ENCODE data around the gene AFF3.

AFF3 gene

DNA sequence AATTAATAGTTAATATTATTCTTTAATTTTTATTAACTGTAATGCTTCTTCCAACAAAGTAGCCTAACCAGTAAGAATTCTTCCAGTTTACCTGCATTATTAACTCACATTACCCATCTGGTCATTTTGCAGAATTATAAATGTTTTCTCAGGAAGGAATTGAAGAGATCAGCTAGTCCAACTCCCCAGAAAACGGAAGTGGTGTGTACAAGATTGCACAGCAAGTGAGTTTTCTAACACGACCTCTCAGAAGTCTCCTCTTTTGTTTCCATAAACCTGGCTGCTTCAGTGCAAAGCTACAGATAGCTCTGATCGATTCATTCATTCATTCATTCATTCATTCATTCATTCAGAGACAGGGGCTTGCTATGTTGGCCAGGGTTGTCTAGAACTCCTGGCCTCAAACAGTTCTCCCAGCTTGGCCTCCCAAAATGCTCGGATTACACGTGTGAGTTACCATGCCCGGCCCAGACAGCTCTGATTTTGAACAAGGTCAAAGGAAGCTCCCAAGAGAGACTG lies 523.8 kb downstream of the AFF3 start:
- DNase-seq: no peak

DNA sequence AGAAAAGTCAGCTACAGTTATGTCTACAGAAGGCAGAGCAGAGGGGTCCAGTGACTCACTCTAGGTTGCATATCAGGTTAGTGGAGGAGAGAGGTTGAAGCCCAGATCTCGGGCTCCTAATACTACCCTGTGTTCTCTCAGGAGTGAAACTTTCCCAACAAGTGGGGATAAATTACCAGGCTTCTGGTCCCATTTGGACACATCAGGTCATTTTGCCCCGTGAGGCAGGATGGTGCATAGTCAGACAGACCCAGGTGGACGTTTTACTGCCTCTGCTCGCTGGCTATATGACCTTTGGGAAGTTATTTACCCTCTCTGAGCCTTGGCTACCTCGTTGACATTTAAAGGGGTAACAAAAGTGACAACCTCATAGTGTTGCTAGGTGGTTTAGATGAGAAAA lies 524.6 kb downstream of the AFF3 start:
- DNase-seq: no peak

DNA sequence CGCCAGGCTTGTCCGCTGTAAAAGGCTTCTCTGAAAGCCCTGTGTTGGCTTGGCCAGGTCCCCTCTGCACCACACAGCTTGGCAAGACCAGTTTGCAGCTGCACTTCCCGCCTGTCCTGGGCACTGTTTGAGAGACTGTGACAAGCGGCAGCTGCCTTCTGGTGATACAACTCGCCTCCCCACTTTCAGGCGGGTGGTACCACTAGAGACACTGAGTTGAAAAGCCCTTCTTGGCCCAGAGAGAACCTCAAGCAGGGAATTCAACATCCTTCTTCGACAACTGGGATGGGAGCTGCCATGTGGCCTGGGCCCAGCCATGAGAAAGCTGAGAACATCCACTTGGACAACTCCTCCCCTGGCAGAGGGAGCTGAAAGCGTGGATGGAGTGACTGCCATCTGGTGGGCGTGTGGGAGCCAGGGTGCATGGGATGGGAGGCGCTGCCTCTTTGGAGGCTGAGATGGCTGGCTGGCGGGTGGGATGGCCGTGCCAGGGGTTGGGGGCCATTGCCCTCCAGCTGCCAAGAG lies 527.1 kb downstream of the AFF3 start:
- DNase-seq: no peak

DNA sequence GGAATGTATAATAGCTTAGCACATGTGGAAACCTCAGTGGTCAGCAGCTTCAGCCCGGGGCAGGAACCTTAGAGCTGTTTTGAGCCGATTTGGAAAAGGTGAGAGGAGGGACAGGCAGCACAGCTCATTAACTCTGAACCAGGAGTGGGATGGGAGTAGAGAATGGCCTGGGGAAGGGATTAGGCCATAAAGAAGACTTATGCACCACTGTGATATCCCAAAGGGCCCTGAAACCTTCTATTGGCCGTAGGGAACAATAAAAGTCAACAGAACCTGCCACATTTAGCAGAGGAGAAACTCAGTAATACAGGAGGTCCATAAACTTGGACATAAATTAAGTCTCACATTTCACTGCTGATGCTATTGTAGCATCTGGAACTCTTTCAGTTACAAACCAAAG lies 528.4 kb downstream of the AFF3 start:
- DNase-seq: no peak

DNA sequence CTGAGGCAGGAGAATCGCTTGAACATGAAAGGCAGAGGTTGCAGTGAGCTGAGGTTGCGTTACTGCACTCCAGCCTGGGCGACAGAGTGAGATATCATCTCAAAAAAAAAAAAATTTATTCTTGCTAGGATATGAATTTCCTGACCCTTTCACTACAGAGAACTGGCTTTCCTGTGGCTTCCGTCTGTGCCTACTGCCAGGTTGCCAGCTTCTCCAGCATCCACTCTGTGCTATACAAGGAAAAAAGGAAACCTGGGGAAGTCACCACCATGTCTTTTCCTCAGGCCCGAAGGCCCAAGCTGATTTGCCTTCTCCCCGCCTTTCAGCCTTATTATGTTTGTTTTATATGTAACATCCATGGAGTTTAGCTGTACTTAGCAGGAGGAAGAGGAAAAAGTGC lies 530.6 kb downstream of the AFF3 start:
- no peak for DNase-seq

DNA sequence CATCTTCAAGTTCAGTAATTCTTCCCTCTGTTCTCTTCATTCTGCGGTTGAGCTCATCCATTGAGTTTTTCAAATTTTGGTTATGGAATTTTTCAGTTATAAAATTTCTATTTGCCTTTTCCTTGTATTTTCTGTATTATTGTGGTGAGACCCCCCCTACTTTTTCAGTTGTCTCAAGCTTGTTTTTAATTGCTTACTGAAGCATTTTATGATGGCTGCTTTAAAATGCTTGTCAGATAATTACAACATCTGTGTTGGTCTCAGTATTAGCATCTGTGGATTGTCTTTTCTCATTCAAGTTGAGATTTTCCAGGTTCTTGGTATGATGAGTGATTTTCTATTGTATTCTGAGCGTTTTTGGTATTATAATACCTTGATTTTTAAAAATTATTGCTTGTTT lies 531.4 kb downstream of the AFF3 start:
- no peak for DNase-seq

DNA sequence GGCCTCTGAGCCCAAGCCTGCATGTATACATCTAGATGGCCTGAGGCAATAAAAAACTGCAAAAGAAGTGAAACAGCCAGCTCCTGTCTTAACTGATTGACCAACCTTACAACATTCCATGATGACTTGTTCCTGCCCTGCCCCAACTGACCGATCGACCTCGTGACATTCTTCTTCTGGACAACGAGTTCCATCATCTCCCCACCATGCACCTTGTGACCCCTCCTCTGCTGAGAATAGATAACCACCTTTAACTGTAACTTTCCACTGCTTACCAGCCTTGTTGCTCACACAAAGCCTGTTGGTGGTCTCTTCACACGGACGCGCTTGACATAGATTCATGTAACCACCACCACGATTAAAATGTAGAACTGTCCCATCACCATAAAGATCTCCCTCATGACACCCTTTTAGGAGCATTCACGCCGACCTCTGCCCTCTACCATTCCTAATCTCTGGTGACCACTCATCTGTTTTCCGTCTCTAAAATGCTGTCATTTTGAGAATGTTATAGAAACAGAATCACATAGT lies 532.5 kb downstream of the AFF3 start:
- DNase-seq: no peak

DNA sequence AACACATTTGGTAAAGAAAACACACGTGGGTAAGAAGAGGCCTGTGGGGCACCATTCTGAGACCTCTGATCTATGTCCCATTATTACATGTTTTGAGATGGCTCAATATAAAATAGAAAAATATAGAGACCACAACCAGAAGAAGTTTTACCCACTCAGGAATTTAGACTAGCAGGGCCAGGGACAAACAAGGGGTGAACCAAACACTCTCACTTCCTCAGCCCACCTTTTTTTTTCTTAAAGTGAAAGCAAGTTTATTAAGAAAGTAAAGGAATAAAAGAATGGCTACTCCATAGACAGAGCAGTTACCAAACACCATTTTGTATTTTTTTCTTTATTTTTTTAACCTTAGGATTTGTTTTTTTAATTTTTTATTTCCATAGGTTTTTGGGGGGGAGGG lies 533.5 kb downstream of the AFF3 start:
- DNase-seq: no peak

DNA sequence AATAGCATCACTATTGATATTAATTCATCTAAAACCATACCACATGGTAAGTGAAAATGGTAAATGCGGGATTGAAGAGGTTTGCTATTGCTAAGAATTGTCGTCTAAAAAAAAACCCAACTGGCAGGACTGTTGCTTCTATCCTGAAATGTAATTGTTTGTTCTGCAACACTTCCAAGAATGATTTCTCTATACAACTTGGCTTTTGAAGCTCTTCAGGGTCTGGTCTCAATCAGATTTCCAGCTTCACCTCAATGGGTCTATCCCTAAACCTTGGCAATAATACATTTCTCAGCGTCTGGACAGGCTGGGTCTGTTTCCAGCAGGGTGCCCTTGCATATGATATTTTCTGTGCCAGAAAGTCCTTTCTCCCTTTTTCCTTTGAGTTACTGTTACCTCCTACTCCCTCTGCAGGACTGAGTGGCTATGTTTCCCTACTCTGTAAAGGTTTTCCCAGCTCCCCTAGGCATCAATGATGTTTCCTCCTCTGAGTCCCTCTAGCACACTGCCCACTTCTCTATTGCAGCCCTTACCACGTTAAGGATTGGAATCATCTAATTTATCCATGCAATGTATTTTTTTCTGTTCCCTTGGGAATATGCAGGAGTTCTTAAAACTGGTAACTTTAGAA lies 534.4 kb downstream of the AFF3 start:
- DNase-seq: no peak

DNA sequence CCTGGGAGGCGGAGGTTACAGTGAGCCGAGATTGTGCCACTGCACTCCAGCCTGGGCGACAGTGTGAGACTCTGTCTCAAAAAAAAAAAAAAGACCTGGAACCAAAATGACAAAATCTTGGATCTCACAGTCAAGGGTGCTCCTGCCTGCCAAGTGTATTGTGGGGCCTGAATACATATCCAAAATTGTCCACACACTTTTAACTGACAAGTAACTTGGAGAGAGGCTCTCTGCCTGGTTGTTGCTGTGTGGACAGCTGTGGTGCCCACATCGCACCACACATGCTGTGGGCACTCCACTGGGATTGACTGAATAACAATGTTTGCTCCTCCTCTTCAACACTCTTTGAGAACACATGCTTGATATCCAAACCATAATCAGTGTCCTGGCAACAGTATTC lies 534.9 kb downstream of the AFF3 start:
- DNase-seq: no peak

DNA sequence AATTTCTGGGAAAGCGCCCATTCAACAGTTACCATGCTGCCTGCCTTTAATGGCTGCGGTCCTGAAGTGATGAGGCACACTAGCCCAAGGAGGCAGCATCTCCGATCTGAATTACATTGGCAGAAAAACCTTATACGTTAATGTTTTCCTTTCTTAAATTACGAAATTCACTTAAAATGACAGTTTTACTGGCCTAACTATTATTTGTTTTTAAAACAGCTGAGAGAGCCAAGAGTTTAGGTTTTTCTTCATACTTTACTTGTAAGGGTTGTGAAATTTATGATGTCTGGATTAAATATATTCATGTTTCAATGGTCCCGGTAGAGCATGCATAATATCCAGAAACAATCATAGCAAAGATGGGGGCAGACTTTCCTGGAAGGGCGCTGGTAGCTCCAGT lies 537.4 kb downstream of the AFF3 start:
- DNase-seq: no peak

DNA sequence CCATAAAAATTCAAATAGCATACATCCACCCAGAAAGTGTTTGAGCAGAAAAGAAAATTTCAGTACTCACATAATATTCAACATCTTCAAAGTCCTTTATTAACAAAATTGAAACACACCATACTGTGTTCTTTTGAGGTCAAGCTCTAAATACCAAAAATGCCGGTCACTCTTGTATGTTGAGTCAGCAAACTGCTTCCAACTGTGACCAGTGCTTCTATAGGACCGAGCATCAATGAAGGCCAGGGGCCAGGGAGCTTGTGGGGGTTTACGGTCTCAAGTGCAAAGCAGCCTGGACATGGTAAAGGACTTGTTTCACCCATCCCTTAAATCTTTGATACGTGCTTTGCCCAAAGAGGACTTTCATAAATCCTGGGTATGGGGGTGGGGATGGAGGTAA lies 539.9 kb downstream of the AFF3 start:
- DNase-seq: no peak

DNA sequence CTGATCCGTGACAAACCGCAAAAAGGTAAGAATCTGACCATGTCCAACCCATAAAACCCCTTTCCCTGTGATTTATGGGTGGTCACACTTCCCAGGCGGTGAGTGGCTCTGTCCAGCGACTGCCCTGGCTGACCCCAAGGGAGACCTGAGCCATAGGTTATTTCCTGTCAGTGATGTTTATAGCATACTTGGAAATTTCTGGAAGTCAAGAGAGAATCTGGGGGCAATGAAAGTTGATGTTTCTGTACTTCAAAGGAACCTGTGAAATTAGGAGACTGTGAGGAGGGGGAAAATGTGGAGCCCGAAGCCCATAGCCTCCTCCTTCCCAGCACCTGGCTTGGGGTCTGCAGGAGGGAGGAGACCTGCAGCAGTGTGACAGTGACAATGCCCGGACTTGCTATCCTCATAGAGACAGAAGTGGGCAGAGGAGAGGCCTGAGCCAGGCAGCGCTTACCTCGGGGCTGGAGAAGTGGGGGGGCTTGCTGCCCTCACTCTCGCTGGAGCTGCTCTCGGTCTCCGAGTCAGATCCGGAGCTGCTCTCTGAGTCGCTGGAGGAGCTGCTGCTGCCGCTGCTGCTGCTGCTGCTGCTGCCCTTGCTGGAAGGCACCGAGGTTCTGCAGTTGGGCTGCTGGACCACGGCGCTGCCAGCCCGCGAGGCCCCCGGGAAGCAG lies 541.3 kb downstream of the AFF3 start:
- DNase-seq: no peak

DNA sequence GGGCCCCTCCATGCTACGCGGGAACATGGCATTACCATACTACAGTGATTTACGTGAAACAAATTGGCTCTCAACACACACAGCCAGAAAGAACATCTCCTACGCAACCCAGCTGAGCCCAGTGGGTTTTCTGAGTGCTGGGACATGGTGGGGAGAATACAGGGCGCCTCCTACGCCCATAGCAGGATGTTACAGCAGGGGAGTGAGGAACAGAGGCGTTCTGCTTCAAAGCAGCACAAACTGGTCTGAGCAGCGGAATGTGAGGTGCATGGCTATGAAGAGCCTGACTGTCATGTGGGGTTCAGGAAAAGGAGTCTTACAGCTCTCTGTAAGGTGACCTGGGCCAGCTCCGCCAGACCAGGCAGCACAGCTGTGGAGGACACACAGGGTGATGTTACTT lies 543.9 kb downstream of the AFF3 start:
- no peak for DNase-seq

DNA sequence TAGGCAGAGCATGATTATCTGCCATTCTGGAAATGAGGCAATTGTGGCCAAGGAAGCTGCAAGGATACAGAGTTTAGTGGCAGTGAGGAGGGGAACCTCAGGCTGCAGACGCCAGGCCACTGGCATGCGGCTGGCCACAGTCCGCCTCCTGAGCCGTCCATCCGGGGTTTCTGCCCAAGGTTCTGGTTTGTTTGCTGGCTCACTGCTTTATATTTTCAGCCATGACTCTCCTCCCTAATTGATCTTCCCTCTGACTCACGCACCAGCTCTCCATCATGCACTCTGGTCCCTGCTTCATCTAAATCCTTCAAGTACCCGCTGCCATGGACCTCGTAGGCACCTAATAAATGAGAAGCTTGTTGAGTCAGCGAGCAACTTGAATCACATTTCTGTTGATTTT lies 544.8 kb downstream of the AFF3 start:
- DNase-seq: no peak

DNA sequence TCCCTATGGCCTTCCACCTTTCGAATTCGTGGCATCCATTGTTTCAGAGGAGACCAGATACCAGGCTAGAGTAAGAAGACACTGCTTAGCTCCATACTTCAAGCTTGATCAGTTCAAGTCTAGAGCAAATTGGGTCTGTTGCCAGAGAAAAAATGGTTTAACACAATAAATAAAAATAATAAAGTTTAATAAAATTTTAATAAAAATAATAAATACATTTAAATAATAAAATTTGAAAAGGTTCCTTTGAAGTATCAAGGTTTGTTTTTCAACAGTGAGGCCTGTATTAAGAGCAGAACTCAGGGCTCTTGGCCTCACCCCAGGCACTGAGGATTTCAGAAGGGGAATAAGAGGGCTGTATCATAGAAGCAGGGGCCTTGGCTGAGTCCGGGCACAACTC lies 547.0 kb downstream of the AFF3 start:
- DNase-seq: no peak

DNA sequence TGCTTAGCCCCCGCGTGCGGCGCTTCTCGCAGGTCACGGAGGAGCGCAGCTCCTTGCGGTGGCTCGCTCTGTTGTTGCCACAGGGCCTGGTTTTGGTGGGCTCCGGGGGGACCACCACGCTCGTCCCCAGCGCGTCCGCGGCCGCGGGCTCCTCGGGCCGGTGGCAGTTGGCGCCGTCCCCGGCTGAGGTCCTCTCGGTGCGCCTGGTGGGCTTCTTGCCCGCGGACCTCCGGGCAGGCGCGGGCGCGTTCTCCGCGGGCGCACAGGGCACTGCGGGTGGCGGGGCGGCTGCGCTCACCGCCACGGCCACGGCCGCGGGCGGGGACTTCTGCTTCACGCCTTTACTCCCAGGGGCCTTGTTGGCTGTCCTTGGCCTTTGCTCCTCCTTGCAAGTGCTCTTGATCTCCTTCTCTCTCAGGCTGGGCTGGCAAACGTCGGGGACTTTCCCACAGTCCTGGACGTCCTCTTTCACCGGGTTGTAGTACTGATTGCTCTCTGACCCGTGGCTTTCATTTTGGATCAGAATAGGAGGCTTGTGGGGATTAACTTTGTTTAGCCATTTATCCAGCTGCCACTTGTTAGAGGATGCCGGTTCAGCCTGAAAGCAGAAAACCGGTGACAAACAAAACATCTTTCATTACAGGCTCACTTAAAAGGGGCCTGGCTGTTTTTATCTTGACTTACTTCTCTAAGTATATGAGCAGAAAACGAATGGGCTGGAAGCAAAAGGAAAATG lies 548.5 kb downstream of the AFF3 start:
- DNase-seq: no peak

DNA sequence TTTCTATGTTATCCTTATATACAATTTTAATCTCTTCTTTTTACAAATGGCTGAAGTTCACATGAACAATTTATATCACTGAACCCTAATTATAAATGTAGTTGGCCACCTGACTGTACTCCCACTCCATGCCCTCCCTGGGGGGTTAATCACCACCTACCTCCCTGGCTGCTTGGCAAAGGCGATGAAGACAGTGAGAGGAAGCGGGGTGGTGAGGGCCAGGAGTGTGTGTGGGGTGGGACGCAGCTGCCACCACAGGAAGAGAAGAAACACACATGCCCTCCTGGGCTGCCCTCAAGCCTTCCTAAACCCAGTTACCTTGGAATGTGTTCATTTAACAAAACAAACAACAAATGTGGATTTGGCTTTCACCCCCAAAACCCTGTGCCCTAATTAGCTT lies 565.6 kb downstream of the AFF3 start:
- DNase-seq: no peak

DNA sequence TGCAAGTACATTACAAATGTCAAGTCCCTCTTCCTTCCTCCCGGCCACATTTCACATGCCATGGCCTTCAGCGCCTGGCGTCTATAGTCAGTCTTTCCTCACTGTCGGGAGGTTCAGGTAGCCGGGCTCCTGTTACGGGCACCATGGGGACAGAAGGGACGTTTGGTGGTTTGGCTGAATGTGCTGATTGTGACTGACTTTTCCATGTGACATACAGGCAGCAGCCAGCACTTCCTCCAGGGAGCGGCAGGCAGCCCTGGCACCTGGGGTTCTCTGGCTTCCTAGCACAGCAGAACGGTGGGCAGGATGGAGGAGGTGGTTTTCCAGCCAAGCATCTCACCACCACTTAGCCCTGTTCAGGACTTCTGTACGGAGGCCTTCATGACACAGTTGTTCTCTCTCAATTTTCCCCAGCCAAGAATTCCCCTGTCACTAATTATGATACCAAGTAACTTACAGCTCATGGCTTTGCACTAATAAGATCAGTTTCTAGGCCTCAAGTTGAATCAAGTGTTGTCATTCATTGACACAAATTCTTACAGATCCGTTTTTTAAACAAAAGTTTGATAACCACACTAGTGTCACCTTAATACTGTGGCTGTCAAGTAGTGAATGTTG lies 568.6 kb downstream of the AFF3 start:
- DNase-seq: no peak

DNA sequence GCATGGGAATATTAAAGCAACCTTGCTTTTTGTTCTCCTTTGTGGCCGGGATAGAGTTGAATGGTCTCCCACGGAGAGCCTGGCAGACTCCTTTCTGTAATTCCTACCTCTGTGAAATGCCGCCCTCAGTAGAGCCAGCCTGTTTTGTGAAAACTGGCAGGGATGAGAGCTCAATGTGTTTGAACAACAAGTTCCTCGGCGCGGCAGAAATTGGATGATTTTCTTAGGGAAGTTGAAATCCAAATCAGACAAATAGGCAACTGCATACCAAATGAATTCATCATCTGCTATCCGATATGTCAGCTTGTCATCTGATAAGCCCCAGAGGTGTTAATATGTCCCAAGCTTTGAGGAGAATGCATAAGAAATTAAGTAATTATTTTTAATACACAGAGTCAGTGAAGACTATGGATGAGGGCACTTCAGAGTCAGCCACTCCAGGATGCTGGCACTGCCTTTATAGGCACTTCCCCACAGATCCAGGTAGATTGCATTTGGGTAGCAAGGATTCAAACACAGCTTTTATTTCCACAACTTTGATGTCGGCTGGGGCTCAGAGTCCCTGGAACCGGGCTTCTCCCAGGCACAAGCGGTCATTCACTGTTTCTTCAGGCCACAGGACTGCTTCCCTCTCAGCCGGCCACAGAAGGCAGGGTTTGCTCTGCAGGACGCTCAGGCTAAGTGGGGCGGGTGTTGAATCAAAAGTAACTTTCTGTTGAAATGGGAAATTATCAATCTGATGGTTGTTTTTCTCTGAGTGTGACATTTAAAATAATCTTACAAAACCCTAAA lies 569.8 kb downstream of the AFF3 start:
- DNase-seq: no peak

DNA sequence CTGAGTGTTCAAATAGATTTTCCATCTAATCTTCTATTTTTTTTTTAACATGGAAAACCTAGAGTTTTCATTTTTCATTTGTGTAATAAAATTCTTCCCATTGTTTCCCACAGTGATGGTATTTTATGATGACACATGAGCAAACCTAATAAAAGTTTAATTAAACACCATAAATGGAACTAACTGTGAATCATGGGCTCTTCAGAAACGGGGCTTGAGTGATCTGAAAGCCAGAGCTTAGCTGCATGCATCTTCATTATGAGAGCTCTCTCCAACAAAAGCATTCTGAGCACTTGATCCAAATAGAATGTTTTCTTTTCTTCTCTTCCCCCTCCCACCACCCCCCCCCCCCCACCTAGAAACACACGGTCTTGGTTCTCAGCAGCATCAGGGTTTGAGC lies 570.4 kb downstream of the AFF3 start:
- no peak for DNase-seq

DNA sequence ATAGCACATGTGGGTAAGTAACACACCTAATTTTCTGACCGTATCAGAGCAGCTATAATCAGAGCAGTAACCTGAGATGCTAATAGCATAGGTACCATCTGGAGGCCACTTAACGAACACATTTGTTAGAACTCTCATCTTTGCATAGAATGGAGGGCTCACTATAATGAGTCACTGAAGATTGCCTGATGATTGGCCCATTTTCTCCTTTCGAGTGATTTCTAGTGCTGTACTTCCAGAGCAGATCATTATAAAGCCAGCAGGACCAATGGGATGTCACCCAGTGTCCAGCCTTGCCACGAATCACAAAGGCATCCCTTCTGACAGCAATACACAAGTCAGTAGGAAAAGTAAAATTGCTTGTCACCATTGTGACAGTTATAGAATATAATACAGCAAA lies 570.9 kb downstream of the AFF3 start:
- DNase-seq: no peak

All from CD4-positive, alpha-beta T cell treated with Interleukin-1 beta for 1 hour (primary cell).